ENCODE results near the gene HMG20B.

HMG20B gene

DNA sequence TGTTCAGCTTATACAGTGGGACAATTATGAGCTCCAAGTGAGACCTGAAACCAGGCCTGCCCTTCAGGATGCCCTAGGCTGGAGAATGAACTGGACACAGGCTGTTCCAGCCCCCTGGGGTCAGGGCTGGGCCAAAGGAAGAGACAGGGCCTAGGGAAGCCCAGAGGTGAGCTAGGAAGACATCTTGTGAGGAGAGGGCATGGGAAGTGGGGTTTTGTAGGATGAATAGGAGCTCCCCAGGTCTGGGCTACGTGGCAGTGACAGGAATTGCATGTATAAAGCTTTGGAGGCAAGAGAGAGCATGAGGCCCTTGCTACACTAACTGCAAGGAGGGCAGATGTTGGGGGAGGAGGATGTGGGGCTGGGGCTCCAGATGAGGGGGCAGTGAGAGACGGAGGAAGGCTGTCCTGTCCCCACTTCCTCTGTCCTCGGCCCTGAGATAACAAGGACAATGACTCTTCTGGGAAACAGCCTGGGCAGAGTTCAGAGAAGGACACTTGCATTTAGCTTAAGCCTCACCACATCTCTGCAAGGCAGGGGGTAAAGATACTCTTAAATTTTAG, 35.4 kb downstream of the HMG20B start:
- DNase-seq = no peak

DNA sequence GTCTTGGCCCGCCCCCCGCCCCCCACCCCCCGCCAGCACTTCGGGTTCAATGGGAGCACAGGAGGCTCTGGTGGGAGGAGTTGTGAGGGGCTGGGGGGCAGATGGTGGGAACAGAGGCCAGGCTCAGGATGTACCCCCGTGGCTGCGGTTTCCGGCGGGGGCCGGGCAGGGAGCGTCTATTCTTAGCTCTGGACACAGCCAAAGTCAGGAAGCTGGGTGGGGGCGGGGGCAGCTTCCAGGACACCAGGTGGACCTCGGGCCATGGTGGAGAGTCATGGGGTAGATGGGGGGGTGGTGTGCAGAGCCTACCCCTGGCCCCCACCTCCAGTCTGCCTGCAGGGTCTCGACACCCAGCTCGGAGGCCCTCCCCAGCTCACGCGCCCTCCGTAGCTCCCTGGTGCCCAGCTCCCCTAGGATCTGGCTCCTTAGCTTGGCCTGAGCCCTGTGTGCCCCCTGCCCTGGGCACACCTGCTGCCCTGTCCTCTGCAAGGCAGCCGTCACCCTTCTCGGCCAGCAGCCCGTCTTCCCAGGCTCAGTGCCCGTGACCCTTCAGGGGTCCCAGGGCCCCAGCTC, 36.1 kb downstream of the HMG20B start:
- no peak for DNase-seq

DNA sequence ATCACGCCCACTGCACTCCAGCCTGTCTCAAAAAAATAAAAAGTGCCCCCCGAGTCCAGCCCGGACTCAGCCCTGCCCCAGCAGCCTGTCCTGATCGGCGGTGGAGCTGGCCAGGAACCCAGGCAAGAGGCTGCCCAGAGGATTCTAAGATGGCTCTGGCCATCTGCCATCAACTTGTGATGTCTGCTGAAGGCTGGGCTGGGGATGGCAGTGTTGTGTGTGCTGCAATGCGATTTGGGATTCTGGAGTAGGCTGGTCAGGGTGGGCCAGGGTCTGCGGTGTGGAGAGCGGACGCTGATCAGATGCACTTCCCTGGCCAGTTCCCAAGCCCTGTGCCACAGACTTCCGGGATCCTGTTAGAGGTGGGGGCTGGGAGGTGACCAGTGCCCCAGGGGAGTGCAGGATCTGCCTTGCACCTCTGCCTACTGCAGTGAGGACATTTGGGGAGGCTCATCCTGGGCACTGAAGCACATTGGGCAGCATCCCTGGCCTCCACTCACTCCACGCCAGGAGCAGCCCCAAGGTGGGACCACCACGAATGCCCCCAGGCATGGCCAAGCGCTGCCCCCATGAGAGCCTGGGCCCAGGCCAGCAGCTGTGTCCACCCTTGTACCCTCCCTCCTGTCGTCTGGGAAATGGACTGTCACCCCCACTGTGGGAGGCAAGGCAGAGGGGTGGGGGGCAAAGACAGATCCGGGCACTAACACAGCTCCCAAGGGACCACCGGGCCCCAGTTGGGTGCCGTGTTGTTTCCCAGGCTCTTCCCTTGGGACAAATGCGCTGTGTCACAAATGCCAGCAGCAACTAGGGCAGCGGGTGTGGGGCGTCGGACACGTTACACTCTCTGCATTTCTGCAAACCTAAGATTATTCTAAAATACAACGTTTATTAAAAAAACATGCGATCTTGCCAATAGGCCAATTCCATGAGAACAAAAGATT, 37.3 kb downstream of the HMG20B start:
- DNase-seq = no peak

DNA sequence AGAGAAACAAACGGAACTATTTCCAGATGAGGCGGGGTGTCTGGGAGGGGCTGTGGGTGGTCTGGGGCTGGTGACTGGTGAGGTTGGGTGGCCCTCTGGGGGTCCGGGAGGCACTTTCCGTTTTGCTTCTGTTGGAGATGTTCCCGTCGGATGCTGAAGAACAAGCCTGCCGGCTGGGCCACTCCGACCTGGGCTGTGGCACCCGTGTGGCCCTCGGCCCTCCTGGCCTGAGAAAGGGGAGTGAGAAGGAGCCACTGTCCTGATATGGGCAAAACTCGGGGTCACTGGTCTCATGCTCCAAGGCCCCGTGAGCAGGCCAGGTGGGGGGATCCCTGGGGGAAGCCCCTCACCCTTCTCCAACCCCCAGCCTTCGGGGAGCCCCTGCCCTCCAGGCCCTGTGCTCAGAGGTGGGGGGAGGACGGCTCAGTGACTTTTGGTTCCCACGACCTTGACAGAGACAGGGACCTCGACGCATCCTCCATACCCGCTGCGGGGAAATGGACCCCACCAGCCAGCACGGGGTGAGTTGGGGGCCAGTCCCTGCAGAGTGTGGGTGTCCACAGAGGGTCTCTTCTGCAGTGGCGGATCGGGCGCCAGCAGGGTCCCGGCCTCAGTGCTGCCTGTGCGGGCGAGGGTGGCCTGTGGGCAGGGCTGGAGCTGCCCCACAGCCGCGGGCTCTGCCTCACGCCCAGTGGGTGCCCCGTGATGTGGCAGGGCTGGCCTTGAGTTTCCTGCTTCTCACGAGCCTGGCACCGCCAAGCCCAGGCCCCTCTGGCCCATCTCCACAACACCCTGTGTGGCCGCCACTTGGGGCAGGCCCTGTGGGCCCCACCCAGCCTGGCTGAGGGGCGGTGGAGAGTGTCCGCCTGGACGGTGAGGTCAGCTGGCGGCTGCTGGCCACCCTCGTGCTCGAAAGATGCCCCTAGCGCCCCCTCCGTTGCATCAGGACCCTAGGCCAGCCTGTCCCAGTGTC, 38.3 kb downstream of the HMG20B start:
- no peak for DNase-seq

DNA sequence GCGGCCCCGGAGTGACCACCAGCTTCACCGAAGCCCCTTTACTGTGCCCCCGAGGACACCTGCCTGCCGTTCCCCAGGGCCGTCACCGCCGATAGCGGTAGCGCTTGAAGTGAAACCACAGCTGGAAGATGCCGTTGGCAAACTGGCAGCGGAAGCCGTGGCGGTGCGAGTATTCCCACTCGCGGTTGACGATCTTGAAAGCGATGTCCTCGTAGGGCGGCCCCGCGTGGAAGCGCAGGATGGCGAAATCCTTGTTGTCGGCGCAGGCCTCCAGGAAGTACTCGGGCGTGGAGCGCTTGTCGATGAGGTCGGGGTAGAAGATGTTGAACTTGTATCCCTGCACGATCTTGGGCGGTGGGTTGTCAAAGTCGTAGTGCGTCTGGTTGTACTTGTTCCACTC, 39.1 kb downstream of the HMG20B start:
- DNase-seq = no peak

DNA sequence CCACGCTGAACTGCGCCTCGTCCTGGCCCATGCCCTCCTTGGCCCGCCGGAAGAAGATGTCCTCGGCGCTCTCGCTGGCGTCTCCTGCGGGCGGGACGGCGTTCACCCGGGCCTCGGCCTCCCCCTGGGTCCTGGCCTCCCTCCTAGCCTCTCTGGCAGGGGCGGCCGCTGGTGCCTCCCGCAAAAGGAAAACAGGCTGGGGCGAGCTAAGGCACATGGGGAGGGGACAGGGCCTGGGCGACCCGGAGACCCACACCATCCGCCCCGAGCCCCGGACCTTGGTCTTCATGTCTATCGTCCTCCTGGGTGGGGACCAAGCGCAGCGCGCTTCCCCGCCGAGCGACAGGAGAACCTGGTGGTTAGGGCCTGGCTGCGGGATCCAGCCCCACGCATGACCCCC, 39.6 kb downstream of the HMG20B start:
- DNase-seq = no peak

DNA sequence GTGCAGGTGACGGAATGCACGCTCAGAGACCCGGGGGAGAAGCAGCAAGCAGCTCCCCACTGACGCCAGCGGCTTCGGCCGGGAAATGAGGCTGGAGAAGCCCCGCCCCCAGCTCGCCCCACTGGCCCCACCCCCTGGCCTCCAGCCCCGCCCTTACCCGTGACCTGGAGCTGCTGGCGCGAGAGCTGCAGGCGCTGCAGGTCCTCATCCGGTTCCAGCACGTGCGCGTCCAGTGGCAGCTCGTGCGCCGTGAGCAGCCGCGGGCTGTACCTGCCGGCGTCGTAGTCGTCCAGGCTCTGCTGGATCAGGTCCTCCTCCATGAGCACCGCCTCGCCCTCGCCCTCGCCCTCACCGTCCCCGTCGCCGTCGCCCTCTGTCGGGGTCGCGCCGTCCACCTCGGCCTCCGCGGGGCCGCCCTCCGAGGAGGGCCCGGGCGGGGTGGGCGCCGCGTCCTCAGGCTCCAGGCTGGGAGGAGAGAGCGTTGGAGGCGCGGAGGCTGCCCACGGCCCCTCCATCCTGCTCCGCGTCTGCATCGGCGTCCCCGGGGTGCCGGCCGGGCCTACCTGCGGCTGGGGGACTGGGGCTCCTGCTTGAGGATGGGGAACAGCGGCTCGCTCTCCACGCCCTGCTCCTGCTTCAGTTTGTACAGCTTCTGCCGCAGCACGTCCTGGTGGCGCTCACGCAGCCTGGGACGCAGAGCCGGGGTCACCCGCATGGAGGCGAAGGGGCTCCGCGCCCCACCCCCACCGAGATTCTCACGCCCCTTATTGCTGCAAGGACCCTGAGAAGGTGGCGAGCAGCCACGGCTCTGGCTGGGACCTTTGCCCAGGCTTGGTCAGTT, 40.4 kb downstream of the HMG20B start:
- DNase-seq = no peak

DNA sequence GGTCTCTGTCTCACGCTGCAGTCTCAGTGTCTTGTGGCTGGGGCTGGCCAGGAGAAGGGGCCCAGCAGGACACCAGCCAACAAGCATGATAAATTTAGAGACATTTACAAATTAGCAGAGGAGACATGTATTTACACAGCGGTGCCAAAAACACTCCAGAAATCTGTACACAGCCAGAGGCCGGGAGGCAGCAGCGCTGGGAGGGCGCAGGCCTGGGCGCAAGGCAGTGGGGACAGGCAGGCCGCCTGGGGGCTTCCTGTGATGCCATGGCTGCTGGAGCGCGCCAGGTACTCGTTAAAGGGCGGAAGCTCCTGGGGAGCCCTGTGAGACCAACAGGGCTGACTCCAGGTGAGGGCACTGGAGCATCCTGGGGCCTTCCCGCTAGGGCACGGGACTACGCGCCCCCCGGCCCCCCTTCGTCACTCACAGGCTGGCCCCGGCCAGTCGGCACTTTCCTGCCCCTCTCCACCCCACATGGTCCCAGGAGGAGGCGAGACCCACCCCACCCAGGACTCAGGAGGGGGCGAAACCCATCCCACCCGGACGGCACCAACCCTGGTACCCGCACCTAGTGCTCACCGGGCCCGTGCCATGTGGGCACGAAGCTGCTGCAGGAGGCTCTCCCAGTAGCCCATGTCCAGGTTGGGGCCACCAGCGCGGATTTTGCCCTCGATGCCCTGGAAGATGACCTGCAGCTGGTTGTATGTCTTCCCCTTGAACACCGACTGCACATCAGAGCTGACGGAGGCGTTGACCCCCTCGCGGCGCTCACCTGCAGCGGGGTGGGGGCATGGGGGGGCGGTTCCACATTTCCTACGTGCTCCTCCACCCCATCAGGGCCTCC, 41.3 kb downstream of the HMG20B start:
- DNase-seq = no peak

DNA sequence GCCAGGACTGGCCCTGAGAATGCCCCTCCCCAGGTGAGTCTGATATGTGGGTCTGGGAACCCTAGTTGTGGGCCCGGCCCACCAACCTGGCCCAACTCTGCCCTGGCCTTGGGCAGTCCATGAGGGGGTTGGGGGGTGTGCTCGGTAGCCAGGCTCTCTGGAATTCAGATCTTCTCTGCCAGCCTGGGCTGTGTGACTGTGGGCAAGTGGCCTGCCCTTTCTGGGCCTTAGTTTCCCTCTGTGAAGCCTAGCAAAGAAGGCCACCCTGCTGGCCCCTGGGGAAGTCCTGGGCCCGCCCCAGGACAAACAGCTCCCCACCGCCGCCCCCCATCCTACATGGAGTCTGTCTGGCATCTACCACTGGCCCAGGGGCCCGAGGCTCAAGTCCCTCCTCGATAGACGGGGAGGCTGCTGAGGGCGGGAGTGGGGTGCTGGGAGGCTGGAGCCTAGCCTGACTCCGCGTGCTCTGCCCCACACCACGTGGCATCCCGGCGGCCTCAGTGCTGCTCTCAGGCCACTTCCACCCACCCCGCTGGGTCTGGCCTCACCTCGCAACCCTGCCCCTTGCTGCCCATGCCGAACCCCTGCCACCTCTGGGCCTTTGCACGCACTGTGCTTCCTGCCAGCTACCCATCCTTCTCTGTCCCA, 42.2 kb downstream of the HMG20B start:
- no peak for DNase-seq

DNA sequence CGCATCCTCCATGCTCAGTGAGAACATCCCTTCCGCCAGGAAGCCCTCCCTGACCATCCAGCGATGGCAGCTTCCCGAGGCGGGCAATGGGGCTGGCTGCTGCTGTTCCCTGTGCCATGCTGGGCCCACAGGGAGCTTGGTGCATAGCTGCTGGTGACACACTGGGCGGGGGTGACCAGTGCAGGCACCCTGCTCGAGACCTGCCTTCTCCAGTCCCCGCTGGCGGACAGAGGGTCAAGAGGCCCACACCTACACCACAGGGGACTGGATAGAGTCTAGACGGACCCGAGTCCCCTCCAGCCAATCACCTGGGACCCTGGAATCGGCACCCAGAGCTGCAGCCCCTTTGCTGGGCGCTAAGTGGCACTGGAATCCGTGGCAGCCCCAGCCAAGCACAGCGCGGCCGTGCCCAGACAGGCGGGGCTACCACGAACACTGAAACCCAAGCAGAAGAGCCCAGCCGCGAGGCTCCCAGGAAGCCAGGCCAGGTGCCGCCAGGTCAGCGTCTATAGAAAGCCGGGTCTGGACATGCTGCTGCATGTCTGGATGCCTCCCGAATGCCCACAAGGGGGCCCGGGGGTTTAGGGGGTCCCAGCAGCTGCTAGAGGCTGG, 42.9 kb downstream of the HMG20B start:
- DNase-seq = no peak

DNA sequence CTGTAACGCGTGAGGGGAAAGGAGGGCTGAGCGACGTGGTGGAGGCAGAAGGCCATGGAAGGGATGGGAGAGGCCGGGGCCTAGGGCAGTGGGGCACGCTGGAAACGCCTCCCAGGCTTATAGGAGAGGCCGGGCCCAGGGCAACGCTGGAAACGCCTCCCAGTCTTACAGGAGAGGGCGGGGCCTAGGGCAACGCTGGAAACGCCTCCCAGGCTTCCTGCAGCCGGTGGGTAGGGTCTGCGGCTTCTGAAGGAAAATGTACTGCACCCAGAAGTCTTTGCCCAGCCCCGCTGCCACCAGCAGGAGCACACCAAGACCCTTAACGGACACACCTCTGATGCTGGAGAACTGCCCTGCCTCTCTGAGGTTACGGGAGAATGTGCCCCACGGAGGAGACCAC, 44.7 kb downstream of the HMG20B start:
- DNase-seq = no peak

DNA sequence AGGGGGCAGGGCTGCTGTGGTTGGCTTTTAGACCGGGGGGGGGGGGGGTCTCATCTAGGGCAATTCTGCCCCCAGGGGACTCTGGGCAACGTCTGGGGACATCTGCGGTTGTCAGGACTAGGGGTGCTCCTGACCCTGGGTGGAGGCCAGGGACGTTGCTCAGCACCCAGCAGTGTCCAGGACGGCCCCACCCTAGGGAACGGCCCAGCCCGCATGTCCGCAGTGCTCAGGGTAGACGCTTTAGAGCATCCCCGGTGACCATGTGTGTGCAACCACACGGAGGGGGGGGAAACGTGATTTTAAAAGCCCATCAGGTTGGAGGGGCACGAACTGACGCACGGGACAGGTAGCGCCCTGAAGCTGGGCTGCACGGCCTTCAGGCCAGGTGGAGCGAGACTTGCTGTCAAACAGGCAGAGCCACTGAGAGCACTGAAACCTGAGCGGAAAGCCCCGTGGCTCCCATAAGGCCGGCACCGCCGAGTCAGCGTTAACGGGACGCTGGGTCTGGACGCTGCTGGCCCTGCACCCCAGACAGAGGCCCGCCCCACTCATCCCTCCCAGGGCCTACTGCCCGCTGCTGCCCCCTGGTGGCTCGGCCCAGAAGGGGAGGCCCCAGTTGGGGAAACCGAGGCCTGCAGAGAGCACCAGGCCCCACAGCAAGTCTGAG, 45.5 kb downstream of the HMG20B start:
- DNase-seq = peak in 1 of 2 experiments; percentile 11

DNA sequence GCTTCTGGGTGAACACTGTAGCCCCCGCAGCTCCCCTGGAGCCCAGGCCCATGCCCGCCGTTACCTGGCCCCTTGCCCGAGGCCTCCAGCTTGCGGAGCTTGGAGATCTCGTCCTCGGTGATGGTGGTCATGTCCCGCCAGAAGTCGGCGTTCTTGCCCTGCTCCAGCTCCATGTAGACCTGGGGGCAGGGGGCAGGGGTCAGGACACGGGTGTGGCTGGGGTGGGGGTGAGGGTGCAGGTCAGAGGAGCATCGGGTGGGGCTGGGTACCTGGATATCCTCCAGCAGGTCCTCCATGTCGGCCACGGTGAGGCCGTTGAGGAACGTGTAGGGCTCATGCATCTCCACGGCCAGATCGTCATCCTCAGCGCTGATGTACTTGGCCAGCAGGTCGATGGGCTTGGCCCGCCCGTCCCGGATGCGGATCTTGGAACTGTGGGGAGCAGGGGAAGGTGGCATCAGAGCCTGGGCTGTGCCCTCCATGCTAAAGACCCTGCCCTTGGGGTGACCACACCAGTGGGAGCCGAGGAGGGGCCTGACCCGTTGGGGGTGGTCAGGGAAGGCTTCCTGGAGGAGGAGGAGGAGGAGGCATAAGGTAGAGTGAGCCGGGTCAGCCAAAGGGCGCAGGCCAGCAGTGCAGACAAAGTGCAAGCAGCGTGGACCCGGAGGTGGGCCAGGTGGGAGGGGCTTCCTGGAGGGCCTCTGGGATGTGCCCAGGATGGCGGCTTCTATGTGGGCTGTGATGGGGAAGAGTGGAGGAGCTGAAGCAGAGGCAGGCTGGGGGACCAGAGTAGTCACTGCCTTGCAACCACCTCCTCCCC, 46.3 kb downstream of the HMG20B start:
- DNase-seq = no peak

DNA sequence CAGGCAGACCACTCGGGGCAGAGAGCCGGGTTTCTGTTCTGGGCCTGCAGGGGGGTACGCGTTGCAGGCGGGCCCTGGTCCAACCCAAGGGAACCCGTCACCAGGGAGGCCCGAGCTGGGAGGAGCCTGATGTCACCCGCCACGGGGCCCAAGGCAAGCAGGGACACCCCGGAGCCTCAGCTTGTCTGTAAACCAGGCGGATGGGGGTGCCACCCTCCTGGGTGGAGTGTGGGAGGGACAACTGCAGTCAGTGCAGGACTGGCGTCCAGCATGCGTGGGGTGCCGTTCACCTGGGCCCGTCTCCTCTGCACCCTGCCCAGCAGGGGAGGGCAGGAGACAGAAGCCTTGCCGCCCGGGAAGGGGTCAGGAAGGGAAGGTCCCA, 46.9 kb downstream of the HMG20B start:
- no peak for DNase-seq

DNA sequence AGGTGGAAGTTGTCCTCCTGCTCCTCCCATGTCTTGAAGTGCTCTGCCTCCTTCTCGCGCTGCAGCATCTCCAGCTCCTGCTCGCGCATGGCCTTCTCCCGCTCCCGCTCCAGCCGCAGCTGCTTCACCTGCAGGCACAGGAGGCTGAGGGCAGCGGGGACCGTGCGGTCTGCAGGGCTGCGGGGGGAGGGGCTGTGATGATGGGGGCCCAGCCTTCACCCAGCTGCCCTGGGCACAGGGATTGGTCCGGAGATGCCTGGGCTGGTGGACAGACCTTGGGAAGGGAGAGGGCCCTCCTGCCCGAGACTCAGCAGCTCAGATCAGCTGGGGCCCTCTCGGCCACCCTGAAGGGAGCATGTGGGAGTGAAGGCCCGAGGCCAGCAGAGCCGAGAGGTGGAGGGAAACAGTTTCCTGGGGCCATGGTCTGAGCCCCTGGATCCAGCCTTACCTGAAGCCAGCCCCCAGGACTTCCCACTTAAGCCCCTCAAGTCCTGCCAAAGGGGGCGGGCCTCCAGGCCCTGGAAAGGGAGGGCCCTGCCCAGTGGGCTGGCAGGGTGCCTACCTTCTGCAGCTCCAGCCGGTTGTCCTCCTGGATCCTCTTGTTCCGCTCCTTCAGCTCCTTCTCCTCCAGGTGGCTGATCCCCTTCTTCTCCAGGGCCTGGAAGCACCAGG, 47.5 kb downstream of the HMG20B start:
- DNase-seq = no peak

DNA sequence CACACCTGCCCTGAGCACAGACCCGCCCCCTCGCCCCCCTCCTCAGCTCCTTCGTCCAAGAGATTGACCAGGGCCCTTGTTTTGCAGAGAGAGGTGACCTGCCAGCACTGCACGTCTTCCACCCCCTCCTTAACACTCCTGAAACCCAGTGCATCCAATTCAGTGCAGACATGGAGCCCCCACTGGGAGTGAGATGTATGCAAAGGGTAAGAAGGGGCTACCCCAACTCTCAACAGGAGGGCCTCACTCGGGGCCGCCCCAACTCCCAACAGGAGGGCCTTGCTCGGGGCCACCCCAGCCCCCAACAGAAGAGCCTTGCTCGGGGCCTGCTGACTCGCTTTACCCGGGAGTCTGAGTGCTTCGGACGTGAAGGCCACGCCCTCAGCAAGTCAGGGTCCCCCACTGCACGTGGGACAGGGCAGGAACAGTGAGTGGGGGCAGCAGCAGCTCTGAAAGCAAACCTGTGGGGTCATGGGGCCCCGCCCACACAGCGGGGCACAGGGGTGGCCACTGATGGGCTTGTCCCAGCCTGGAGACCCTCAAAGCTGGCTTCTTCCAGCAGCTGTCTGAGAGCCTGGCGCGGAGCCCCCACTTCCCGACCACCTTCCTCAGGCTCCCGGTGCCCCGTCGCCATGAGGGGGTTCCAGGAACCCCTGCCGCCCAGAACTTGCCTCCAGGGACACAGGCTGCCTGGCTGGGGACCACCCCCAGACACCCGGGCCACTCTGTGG, 48.2 kb downstream of the HMG20B start:
- no peak for DNase-seq

DNA sequence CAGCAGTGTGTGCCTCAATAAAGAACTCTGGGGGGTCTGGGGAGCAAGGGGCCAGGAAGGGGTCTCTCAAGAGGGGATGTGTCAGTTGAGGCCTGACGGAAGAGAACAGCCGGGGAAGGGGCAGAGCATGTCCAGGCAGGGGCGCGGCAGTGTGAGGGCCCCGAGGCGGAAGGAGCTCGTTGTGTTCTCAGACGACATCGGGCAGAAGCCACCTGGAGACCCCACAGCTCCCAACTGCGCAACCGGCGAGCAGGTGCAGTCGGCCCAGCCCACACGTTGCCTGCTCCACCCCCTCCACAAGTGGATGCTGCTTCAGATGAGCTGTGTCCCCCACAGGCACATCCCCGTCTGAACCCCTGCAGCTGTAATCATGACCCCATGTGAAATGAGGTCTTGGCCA, 48.9 kb downstream of the HMG20B start:
- no peak for DNase-seq
